ENCODE measurements around the gene RELT. TPM values are rescaled to one million over a fixed set of nuclear protein-coding genes. Genes with fewer than 3 reads are reported as not detected.
A peak's percentile ranks its signal among the peaks of the same experiment; 100 is the strongest.

The RELT gene
- total RNA-seq, 1 experiment from 2014 or later, result 10.2 TPM

GRCh38 chr11:73387594-73388264 is 11.5 kb downstream of the RELT start:
- H2AK5ac ChIP-seq (ENCODE audit: insufficient read length, low read length), result no peak overlapping the region
- H2BK20ac ChIP-seq (ENCODE audit: low read depth, low read length, poor library complexity, severe bottlenecking), result no peak overlapping the region
- H3K4me1 Mint-ChIP-seq, result peaks cover 31 to 47% of the 10 kb centered on the region in 2 experiments
- no peak overlapping the region for H3K9ac ChIP-seq (ENCODE audit: extremely low read depth, insufficient read length, low read length)
- no peak overlapping the region for H4K8ac ChIP-seq (replicated peaks; ENCODE audit: insufficient read length, low read depth, low read length)
- H3K23ac ChIP-seq (ENCODE audit: insufficient read length, low read depth, low read length), result no peak overlapping the region
- H3K56ac ChIP-seq (ENCODE audit: insufficient read length, low read depth, low read length), result no peak overlapping the region
- no peaks in the 10 kb centered on the region for H3K4me1 ChIP-seq (ENCODE audit: insufficient read depth, low read length)
- H3K27ac ChIP-seq (ENCODE audit: insufficient read length, low read depth, low read length), result no peak overlapping the region
- H3K36me3 Mint-ChIP-seq (ENCODE audit: insufficient read depth in 1 of 3, low read depth in 3 of 3), result peaks cover 0 to 2% (median 0%) of the 10 kb centered on the region in 3 experiments; a peak in 2 of 7 replicates
- no peak overlapping the region for H3T11ph ChIP-seq (ENCODE audit: low read length)
- H4K91ac ChIP-seq (ENCODE audit: insufficient read length, low read depth, low read length), result no peak overlapping the region
- no peaks in the 10 kb centered on the region for H3K79me2 ChIP-seq (ENCODE audit: insufficient read depth, low read length)
- no peaks in the 10 kb centered on the region for H3K23me2 ChIP-seq (ENCODE audit: insufficient read length, low read depth, low read length, poor library complexity, severe bottlenecking)
- H3K14ac ChIP-seq (ENCODE audit: insufficient read depth, low read length), result no peak overlapping the region; the same call in 1 of the 2 replicates
- no peak for DNase-seq
- H3K4ac ChIP-seq (ENCODE audit: low read depth, low read length), result no peak overlapping the region
- no peak overlapping the region for H2BK12ac ChIP-seq (ENCODE audit: insufficient read length, low read depth, low read length)
- no peak overlapping the region for H4K5ac ChIP-seq (ENCODE audit: insufficient read length, low read depth, low read length)
- H3K4me3 Mint-ChIP-seq, result no peak overlapping the region
- no CpG with 5 or more reads among the region's 21 CpGs for WGBS (ENCODE audit: extremely low coverage, insufficient read length, low lambda C conversion rate)
- H2BK5ac ChIP-seq (ENCODE audit: insufficient read length, low read length), result no peak overlapping the region
- no peak overlapping the region for H2AFZ ChIP-seq (ENCODE audit: low read length)
- H3K79me1 ChIP-seq (ENCODE audit: insufficient read depth, low read depth, low read length, poor library complexity, severe bottlenecking), result no peaks in the 10 kb centered on the region
- H3K9me3 Mint-ChIP-seq, result no peaks in the 10 kb centered on the region
- no peak for TF ChIP-seq CTCF (conservative IDR thresholded peaks at IDR 0.05)
- no peaks in the 10 kb centered on the region; the same call in 1 of the 2 replicates for H3K27me3 Mint-ChIP-seq (ENCODE audit: low read depth)
- H2BK15ac ChIP-seq (ENCODE audit: low read depth, low read length), result no peak overlapping the region
- no peak overlapping the region for H2BK120ac ChIP-seq (ENCODE audit: low read depth, low read length, poor library complexity, severe bottlenecking)
- no peaks in the 10 kb centered on the region for H3K9me3 ChIP-seq (ENCODE audit: control insufficient read depth, low read depth, low read length)
- no peaks in the 10 kb centered on the region for H3K27me3 ChIP-seq (ENCODE audit: insufficient read depth, low read length)
- no peak overlapping the region for H3K4me2 ChIP-seq (ENCODE audit: insufficient read depth, insufficient read length, low read length)
- no peak overlapping the region for H3K18ac ChIP-seq (ENCODE audit: insufficient read length, low read depth, low read length)
- peak overlapping the region in 1 of 3 experiments; percentile 89; a peak in 2 of 7 replicates for H3K27ac Mint-ChIP-seq
- H4K20me1 ChIP-seq (ENCODE audit: control insufficient read depth, insufficient read depth, insufficient read length), result no peaks in the 10 kb centered on the region

Measured in H9 (cell line).